GM19438 (cell line): ENCODE results near the gene PSMA4.
A peak's percentile ranks its signal among the peaks of the same experiment; 100 is the strongest.
"Not testable (repeated sequence)": the region's sequence is repeated elsewhere in the genome, so short reads cannot be mapped to it uniquely, and the experiment has no call there.

ENCODE experiments used
- ATAC-seq: cut with Tn5 transposase; IDR thresholded peaks from one replicate; pipeline ENCODE4 v1.9.1; 2021; ENCODE audit warnings: low read depth; ENCODE audit not compliant: unreplicated experiment

The PSMA4 gene

GRCh38 chr15:78540141-78540870 lies at the start of gene PSMA4:
Gene PSMA4 (plus strand): TSS chr15:78540444. CDS start chr15:78541928, 1,484 bp downstream.
- ATAC-seq: peak; percentile 72

- ATAC-seq: no peak
Observed at GRCh38 chr15:78492872-78493271, 47.4 kb upstream of the PSMA4 start.

- ATAC-seq: no peak
Observed at GRCh38 chr15:78501857-78502256, 38.4 kb upstream of the PSMA4 start.

GRCh38 chr15:78502641-78503040 lies 37.6 kb upstream of the PSMA4 start:
- ATAC-seq: no peak

GRCh38 chr15:78506971-78507830 lies 33.0 kb upstream of the PSMA4 start, which contains the start of gene HYKK:
Gene HYKK (plus strand): TSS chr15:78507577. CDS start chr15:78513089, 5,512 bp downstream.
- ATAC-seq: peak; percentile 82

- peak; percentile 20 for ATAC-seq
Observed at GRCh38 chr15:78507831-78508160, 32.4 kb upstream of the PSMA4 start.

- no peak for ATAC-seq
Observed at GRCh38 chr15:78508272-78508671, 32.0 kb upstream of the PSMA4 start.

GRCh38 chr15:78509726-78510312 lies 30.4 kb upstream of the PSMA4 start:
- ATAC-seq: no peak

- not testable (repeated sequence) for ATAC-seq
Observed at GRCh38 chr15:78520035-78520434, 20.2 kb upstream of the PSMA4 start.

- no peak for ATAC-seq
Observed at GRCh38 chr15:78524230-78524629, 16.0 kb upstream of the PSMA4 start.

- ATAC-seq: no peak
Observed at GRCh38 chr15:78527325-78527724, 12.9 kb upstream of the PSMA4 start.

- no peak for ATAC-seq
Observed at GRCh38 chr15:78533331-78533730, 6.9 kb upstream of the PSMA4 start.

- ATAC-seq: no peak
Observed at GRCh38 chr15:78536134-78536533, 4.1 kb upstream of the PSMA4 start.

GRCh38 chr15:78537266-78537905 lies 2.9 kb upstream of the PSMA4 start:
- no peak for ATAC-seq

- ATAC-seq: no peak
Observed at GRCh38 chr15:78538358-78538757, 1.9 kb upstream of the PSMA4 start.

- ATAC-seq: not testable (repeated sequence)
Observed at GRCh38 chr15:78539464-78540140, 642 bp upstream of the PSMA4 start.

GRCh38 chr15:78540871-78541743 lies 863 bp downstream of the PSMA4 start:
- no peak for ATAC-seq

- no peak for ATAC-seq
Observed at GRCh38 chr15:78541744-78542034, 1.4 kb downstream of the PSMA4 start.

- ATAC-seq: no peak
Observed at GRCh38 chr15:78542647-78543046, 2.4 kb downstream of the PSMA4 start.

GRCh38 chr15:78550194-78550593 lies 9.9 kb downstream of the PSMA4 start:
- no peak for ATAC-seq
